HS-5 (cell line): ENCODE measurements around the gene GIT2.
"Not testable (repeated sequence)": the region's sequence is repeated elsewhere in the genome, so short reads cannot be mapped to it uniquely, and the experiment has no call there.

Experiments used
- DNase-seq: peaks from one replicate; pipeline ENCODE4 v3.0.0-alpha.2; 2012; ENCODE audit warnings: low read depth

GIT2 gene, protein sequence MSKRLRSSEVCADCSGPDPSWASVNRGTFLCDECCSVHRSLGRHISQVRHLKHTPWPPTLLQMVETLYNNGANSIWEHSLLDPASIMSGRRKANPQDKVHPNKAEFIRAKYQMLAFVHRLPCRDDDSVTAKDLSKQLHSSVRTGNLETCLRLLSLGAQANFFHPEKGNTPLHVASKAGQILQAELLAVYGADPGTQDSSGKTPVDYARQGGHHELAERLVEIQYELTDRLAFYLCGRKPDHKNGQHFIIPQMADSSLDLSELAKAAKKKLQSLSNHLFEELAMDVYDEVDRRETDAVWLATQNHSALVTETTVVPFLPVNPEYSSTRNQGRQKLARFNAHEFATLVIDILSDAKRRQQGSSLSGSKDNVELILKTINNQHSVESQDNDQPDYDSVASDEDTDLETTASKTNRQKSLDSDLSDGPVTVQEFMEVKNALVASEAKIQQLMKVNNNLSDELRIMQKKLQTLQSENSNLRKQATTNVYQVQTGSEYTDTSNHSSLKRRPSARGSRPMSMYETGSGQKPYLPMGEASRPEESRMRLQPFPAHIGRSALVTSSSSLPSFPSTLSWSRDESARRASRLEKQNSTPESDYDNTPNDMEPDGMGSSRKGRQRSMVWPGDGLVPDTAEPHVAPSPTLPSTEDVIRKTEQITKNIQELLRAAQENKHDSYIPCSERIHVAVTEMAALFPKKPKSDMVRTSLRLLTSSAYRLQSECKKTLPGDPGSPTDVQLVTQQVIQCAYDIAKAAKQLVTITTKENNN

DNA sequence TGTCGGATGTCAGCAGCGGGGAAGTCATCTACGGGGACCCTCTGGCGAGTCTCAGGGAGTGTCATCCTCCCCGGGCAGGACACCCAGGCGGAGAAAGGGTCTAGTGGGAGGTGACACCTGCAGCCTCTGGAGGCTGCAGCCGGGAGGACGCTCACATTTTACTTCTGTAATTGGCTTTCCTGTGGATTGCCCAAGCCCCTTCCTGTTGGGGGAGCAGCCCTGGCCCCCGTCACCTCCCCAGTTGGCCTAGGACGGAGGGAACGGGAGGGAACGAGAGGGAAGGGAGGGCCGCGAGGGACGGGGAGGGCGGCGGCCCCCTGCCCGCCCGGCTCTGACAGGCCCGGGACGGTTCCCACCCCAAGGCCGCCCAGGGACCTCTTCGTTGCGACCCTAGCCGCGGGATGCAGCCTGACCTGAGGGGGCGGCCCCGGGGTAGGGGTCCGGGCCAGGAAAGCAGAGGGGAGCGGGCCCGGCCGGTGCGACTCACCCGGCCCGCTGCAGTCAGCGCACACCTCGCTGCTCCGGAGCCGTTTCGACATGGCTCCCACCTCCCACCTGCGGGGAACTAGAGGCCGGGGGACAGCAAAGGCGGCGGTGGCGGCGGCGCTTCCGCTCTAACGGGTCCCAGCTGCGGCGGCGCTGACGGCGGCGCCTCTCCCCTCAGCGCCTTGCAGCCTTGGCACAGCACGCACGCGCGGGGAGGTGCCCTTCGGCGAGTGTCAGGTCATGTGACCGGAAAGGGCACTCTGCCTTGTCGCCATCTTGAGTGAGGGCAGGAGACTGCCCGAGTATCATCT is at the start of gene GIT2:
Gene GIT2 (minus strand): TSS at position 683 of the 797 bp plus-strand sequence. CDS start 144 bp downstream, at position 539.
- peak; percentile 70 for DNase-seq

DNA sequence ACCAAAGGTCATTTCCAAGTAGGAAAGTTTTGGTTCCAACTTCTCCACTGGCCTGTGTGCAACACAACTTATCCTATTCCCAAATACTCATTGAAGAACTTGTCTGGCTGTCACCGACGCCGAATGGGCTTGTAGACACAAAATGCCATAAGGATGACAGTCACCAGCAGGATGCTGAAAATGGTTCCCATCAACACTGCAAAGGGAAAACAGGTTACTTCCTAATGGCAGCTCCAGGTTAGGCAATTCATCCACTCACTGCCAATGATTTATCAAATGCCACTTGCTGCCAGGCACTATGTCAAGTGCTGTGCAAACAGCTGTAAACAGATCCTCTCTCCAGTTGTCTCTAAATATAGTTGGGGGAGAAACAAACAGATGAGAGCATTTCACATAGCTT is 46.1 kb upstream of the GIT2 start:
- DNase-seq = no peak

DNA sequence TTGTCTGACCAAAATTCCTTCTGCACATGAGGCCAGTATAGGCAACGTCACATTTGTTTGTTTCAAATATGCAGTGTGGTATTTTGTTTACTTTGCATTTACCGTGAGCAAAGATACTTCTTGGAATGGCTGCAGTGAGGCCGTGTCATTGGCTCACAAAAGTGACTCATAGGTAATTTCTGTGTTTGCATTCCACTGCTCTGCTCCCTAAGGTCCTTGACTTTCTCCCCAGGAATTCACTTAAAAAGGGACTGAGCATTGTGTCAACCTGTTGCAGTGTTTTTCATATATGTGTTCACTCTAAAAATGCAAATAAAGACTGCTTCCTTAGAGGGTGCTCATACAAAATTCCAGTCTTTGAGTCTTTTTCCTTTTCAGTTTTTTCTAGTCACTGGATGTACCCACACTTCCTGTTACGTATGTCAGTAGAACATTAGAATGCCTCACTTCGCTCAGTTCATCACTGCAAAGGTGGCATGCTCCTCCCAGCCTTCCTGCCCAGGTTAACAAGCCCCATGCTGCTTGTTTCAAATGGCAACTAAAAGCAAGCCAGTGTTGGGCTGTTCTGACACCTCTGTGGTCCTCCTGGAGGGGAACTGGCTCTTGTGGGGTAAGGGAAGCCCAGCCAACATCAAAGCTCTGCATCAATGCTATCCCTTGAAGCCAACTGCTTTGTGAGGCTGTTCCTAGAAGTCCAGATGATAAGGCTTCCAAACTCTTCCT is 43.1 kb upstream of the GIT2 start:
- DNase-seq = peak; percentile 97

DNA sequence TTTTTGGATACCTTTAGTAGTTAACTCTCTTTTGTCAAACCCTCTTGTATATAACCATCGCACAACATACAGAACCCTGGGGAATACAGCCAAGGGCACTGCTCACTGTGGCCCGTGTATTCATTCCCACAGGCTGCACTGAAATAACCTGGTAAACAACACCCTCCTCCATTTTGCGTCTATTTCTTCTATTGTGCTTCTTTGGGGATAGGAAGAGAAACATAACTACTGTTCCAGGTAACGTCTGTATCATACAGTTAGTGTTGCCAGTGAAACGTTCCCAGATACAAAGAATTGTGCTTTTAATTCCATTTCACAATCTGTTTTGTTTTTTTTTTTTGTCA is 42.5 kb upstream of the GIT2 start:
- DNase-seq = no peak

DNA sequence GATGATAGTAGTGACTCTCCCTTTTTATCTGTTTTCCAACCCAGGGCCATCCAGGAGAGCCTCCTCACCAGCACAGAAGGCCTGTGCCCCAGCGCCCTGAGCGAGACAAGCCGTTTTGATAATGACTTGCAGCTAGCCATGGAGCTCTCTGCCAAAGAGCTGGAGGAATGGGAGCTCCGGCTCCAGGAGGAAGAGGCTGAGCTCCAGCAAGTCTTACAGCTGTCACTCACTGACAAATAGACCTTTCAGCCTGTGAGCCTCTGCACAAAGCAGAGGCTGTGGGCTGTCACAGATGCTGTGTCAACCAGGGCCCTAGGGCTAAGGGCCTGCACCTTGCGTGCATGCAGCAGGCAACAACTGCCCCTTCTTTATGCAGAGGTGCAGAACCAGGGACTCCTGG is 41.1 kb upstream of the GIT2 start:
- DNase-seq = no peak

DNA sequence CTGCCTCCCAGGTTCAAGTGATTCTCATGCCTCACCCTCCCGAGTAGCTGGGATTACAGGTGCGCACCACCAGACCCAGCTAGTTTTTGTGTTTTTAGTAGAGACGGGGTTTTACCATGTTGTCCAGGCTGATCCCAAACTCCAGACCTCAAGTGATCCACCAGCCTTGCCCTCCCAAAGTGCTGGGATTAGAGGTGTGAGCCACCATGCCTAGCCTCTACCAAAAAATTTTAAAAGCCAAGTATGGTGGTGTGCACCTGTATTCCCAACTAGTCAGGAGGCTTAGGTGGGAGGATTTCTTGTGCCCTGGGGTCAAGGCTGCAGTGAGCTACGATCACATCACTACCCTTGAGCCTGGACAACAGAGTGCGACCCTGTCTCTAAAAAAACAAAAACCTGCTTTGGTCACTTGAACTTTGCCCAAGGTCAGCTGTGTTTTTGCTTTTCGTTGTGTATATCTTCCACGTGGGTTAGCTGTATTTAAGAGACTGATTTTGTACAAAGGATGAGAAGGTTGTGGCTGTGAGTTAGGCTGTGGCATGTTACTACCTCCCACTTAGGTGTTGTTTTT is 39.5 kb upstream of the GIT2 start:
- DNase-seq = no peak

DNA sequence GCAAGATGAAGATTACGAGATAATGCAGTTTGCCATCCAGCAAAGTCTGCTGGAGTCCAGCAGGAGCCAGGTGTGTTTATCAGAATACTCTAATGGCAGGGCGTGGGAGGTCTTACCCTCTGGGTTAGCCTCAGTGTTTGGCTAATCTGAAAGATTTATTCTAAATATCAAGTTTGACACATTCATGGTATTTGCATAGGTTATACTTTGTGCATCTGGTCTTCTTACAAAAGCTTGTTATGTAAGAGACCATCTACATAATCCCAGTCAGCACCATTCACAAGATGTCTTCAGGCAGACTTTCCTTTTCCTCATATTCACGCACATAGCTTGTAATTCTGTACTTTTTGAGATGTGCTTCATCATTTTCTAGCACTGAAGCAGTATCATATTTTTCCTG is 37.7 kb upstream of the GIT2 start:
- no peak for DNase-seq

DNA sequence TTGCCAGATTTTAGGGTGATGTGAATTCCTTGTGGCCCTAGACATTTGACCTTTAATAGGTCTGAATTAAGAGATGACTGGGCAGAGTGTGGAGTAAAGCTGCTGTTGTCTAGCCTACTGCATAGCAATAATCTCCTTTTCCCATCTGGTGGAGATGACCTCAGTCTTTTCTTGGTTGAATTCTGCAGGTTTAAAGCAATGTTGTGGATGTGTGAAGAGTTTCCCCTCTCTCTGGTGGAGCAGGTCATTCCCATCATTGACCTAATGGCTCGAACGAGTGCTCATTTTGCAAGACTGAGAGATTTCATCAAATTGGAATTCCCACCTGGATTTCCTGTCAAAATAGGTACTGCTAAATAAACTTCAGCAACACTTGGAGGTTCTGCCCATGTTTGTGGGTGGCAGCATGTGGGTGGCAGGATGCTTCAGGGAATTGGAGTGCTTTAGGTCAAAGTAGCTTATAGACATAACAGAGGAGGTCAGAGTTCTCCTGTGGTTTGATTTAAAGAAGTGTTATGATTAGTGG is 33.2 kb upstream of the GIT2 start:
- no peak for DNase-seq

DNA sequence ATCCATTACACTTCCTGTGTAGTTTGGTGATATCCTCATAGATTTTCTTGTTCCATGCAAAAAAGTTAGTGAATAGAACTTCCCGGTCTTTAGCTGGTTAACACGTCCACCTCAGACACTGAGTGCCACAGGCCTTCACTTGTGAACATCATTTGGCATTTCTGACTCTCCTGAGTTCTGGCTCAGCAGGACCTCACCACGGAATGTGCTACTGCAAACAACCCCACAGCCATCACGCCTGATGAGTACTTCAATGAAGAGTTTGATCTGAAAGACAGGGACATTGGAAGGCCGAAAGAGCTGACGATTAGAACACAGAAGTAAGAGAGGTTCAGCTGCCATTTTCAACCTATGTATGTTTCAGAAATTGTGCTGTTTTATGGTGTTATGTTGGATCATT is 32.2 kb upstream of the GIT2 start:
- DNase-seq = no peak

DNA sequence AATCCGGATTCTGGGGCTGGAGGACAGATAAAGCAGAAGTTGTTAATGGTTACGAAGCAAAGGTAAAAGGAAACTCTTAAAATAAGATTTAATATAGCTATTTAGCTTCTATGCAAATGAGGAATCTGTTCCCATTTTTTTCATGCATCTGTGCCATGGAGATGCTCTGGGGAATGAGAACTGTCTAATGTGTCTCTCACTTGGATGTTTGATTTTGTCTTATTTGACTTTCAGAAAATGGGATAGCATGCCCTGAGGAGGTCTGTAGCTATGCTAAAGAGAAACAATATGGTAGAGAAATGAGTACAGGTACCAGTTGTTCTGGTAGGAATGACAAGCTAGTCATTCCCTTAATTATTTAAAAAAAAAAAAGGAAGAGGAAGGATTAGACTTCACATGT is 27.9 kb upstream of the GIT2 start:
- DNase-seq = no peak

DNA sequence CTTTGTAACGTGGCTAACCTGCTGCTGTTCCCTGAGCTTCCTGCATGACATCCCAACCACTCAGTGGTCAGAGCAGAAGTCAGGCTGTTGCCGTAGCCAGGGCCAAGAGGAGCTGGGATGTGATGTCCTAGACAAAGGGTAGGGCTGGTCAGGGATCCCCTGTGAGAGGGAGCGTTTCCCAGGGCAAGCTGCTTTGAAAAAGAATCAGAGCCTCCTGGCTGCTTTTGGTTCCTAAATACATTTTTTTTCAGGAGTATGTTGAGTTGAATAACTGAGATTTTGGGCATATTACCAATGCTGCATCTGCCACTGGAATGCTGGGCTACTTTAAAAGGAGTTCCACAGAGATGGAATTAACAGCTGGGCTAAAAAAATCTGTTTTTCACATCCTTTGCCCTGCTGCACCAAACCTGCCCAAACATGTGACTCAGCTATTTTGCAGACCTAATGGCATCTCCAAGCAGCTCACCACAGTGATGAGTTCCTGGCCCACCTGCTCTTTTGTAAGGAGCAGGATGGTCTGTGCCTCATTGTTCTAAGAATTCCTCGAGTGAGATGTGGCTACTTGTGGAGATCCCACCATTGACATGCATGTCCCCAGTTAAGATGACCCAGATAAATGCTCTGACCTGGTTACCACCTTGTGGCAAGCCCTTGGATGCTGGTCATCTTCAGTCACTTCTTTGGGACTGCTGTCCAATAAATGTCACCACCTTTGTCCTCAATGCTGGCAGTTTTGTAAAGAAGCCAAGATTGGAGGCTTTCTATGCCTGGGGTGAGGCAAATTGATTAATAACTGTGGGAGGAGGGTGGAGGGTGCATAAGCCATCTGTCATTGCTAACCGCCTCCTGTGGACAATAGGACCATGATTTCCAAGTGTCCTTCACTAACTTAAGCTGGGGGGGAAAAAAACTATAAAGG is 27.2 kb upstream of the GIT2 start:
- no peak for DNase-seq

DNA sequence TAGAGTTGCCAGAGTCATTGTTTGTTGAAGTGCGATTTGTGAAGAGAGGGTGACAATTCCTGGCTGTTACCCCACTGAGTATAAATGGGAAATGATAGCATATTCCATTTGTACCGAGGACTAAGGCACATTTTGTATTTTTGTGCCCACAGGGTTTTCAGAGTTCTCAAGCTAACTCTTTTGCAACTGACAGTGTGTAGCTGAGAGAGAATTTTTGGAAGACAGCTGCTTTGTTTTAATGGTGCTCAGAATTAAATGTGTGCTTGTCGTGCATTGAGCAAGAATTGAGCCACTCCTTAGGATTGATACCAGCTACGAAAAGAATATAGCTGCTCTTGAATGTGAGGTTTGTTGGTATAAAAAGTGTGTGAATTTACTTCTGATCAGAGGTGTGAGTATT is 24.8 kb upstream of the GIT2 start:
- no peak for DNase-seq

DNA sequence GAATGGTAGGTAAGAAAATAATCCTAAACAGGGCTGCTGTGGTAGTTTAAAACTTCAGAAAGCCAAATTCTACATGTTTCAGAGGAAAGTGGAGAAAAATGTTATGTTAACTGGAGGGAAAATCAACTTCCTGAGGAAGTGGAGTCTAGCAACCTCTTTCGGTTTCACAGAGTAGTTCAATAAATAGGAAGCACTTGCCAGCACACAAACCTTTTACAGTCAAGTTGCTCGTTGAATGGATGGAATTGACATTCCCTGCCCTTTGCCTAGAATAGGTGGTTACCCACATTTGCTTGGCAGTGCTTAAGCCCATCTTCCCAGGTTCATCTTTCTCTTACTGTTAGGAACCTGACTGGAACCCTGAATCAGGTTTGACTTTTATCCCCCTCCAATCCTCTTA is 19.0 kb upstream of the GIT2 start:
- no peak for DNase-seq

DNA sequence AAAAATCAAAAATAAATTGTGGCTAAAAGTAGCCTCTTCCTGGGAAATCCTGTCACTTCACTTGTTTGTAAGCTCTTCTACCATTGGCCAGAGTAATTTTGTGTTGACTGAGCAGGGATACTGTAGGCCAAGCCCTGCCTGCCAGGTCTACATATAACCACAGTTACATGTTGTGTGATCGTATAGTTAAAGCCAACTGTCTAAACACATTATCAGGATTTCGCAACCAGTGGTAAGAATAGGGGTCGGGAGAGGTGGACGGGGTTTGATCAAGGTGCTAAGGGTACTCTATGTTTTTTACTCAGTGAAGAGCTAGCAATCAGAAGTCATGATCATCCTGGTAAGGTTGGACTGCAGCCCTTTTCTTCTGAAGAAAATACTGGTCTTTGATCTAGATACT is 16.5 kb upstream of the GIT2 start:
- no peak for DNase-seq

DNA sequence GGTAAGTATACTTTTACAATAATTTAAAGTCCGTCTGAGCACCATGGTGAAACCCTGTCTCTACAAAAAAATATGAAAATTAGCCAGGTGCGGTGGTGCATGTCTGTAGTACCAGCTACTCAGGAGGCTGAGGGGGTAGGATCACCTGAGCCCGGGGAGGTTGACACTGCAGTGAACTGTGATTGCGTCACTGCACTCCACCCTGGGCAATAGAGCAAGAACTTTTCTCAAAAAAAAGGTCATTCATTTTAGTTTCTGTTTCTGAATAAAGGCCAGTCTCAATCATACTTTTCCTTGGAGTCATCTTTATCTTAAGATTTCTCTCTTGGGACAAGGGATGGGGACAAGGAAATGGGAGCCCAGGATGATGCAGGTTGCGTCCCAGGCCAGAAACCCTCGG is 16.0 kb upstream of the GIT2 start:
- DNase-seq = no peak

DNA sequence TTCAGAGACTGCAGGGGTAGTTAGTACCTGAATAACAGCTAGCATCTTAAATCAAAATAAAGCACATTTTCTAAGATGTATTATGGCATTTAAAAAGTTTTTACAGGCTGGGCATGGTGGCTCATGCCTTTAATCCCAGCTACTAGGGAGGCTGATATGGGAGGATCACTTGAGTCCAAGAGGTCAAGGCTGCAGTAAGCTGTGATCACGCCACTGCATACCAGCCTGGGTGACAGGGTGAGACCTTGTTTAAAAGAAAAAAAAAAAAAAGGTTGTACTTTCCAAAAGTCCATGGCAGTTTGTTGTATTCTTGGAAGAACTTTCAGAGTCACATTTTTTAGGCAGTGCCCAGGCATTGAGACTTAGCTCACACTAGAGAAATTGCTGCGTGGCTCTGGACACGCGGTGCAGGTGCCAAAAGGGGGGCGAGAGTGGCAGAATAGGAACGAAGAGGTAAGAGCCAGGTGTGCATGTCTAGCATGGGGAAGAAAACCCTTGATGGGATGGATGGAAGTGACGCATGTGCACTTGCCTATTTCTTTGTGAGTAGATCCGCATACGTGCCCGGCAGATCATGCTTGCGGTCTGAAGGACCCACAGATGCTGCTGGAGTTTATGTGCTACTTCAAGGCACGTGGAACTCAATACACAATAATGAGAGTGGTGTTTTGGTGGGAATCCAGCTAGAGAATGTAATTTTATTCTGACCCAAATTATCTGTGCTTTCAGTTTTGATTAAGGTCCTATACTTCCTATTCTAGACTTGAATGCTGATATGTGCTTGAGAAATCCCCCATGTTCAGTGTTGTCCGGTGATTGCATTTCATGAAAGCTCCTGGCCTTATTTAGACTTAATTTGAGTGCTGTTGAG is 14.9 kb upstream of the GIT2 start:
- no peak for DNase-seq

DNA sequence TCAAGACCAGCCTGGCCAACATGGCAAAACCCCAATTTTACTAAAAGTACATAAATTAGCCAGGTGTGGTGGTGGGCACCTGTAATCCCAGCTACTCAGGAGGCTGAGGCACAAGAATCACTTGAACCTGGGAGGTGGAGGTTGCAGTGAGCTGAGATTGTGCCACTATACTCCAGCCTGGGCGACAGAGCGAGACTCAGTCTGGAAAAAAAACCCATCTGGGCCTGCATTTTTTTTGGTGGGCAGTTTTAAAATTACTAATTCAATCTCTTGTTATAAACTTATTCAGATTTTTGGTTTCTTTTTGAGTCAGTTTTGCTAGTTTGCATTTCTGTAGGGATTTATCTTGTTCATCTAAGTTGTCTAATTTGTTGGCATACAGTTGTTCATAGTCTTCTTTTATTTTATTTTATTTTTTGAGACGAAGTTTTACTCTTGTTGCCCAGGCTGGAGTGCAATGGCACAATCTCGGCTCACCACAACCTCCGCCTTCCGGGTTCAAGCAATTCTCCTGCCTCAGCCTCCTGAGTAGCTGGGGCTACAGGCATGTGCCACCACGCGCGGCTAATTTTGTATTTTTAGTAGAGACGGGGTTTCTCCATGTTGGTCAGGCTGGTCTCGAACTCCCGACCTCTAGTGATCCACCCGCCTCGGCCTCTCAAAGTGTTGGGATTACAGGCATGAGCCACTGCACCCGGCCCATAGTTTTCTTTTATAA is 12.7 kb upstream of the GIT2 start:
- not testable (repeated sequence) for DNase-seq

DNA sequence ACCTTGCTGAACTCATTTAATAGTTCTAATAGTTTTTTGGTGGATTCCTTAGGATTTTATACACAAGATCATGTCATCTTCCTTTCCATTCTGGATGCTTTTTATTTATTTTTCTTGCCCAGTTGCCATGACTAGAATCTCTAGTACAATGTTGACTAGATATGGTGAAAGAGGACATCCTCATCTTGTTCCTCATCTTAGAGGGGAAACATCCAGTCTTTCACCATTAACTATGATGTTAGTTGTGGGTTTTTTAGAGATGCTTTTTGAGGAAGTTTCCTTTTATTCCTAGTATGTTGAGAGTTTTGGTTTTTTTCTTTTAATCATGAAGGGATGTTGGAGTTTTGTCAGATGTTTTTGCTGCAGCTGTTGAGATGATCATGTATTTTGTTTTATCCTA is 11.7 kb upstream of the GIT2 start:
- no peak for DNase-seq

DNA sequence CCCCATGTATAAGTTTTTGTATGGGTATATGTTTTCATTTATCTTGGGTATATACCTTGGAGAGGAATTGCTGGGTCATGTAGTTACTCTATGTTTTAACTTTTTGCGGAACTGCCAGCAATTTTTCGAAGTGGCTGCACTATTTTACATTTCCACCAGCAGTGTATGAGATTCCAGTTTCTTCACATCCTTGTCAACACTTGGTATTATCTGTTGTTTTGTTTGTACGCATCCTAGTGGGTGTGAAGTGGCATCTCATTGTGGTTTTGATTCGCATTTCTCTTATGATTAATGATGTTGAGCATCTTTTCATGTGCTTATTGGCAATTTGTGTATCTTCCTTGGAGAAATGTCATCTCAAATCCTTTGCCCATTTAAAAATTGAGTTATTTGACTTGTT is 9.9 kb upstream of the GIT2 start:
- DNase-seq = no peak
